Fibroblast of lung (primary cell): ENCODE measurements around the gene FLNB. TPM values are rescaled to one million over a fixed set of nuclear protein-coding genes. Genes with fewer than 3 reads are reported as not detected.

Experiments
- DNase-seq, 2 donors: peaks; one replicate each; pipeline versions ENCODE4 v3.0.0 to v3.0.0-alpha.2; 2010; ENCODE audit warnings: low read depth in 2 of 2
- H2AFZ ChIP-seq: 2 replicates; pipeline ENCODE4 v1.5.1; 2012; ENCODE audit warnings: low read length, control low read depth, inconsistent platforms
- H3K27ac ChIP-seq: 2 replicates; pipeline ENCODE4 v1.5.1; 2011; ENCODE audit warnings: low read length, control low read depth; ENCODE audit not compliant: insufficient read depth
- H3K27me3 ChIP-seq: 2 replicates; pipeline ENCODE4 v1.5.1; 2011; ENCODE audit warnings: mild to moderate bottlenecking, low read length; ENCODE audit not compliant: control insufficient read depth, insufficient read depth
- H3K36me3 ChIP-seq: 2 replicates; pipeline ENCODE4 v1.5.1; 2011; ENCODE audit warnings: low read length; ENCODE audit not compliant: control insufficient read depth, insufficient read depth
- H3K4me1 ChIP-seq: 2 replicates; pipeline ENCODE4 v1.5.1; 2011; ENCODE audit warnings: low read length; ENCODE audit not compliant: control insufficient read depth, insufficient read depth; ENCODE audit errors: extremely low read depth
- H3K4me2 ChIP-seq: 2 replicates; pipeline ENCODE4 v1.5.1; 2011; ENCODE audit warnings: low read length, control low read depth; ENCODE audit not compliant: insufficient read depth; ENCODE audit errors: extremely low read depth
- H3K4me3 ChIP-seq, 4 experiments: fragments of 200-600 bp in 1 of 4; sonication (generic) in 1 of 4; replicated peaks in 1 of 4; 2 replicates each; pipeline ENCODE4 v1.5.1; 2011 to 2016; ENCODE audit warnings: low read length in 4 of 4, low read depth in 3 of 4, mild to moderate bottlenecking in 3 of 4, control low read depth in 2 of 4, inconsistent platforms in 1 of 4, mixed read lengths in 1 of 4; ENCODE audit not compliant: insufficient read depth in 1 of 4; ENCODE audit errors: control extremely low read depth in 1 of 4
- H3K79me2 ChIP-seq: 2 replicates; pipeline ENCODE4 v1.5.1; 2012; ENCODE audit warnings: mild to moderate bottlenecking, low read length, inconsistent platforms; ENCODE audit not compliant: control insufficient read depth, insufficient read depth
- H3K9ac ChIP-seq: 2 replicates; pipeline ENCODE4 v1.5.1; 2011; ENCODE audit warnings: mild to moderate bottlenecking, low read length, control low read depth; ENCODE audit not compliant: insufficient read depth
- H3K9me3 ChIP-seq: 2 replicates; pipeline ENCODE4 v1.5.1; 2012; ENCODE audit warnings: low read depth, low read length; ENCODE audit not compliant: control insufficient read depth, insufficient read depth
- H4K20me1 ChIP-seq: 2 replicates; pipeline ENCODE4 v1.5.1; 2011; ENCODE audit warnings: low read length; ENCODE audit not compliant: control insufficient read depth, insufficient read depth; ENCODE audit errors: extremely low read depth
- EZH2 ChIP-seq: IDR thresholded peaks from 2 replicates; pipeline ENCODE4 v1.5.1; 2012; ENCODE audit warnings: low read length, control low read depth, mild to moderate bottlenecking; ENCODE audit errors: missing control alignments
- polyA plus RNA-seq, 2 donors: library from polyadenylated mRNA; depleted of rRNA in 1 of 2; stranded (reverse) in 1 of 2; unstranded in 1 of 2; fragments of >200 nt; gene quantifications; 2 replicates each; pipeline ENCODE4 v1.2.1, GENCODE V29; 2011 to 2012; ENCODE audit warnings: missing spikeins in 1 of 2
- total RNA-seq: library from RNA; depleted of rRNA; stranded (reverse); fragments of >200 nt; gene quantifications from 2 replicates; pipeline ENCODE4 v1.2.1, GENCODE V29; 2014
- TF ChIP-seq, protein P1 (sequence below), 2 donors: IDR thresholded peaks in 1 of 2; conservative IDR thresholded peaks in 1 of 2; 1 replicate in 1 of 2; 2 replicates in 1 of 2; pipeline ENCODE4 v1.5.1; 2011 to 2012; ENCODE audit warnings: low read length in 2 of 2, control low read depth in 1 of 2, inconsistent platforms in 1 of 2, low read depth in 1 of 2, mild to moderate bottlenecking in 1 of 2

The FLNB gene
- total and polyA plus RNA-seq, 2 donors (not counting 1 experiment from before 2014, with no cell fraction given), result 81.7 to 105 TPM

DNA sequence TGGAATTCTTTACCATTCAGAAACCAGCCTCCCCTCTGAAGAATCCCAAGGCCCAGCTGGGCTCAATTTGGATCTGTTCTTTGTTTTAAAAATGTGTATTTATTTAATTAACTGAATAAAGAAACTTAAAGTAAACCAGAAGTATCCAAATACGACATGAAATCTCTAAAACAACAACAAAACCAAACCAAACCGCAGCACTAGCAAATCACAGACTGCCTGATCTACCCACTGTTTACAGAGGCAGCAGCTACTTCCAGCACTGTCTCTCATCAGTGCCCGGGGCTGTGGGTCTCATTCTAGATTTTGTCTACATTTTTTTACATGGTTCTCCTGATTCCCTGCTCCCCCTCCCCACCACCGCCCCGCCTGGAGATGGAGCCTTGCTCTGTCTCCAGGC is 2.3 kb downstream of the FLNB start:
- peaks cover 69% of the 10 kb centered on the region for H3K79me2 ChIP-seq
- no peak overlapping the region for H2AFZ ChIP-seq
- H3K4me2 ChIP-seq, result peak overlapping the region; percentile 85
- H3K4me1 ChIP-seq, result peaks cover 18% of the 10 kb centered on the region
- no peak overlapping the region for H3K9ac ChIP-seq
- no peak for DNase-seq
- H3K27ac ChIP-seq, result peak overlapping the region; percentile 6
- no peaks in the 10 kb centered on the region for H3K9me3 ChIP-seq
- TF ChIP-seq EZH2, result no peak
- TF ChIP-seq, protein P1, sequence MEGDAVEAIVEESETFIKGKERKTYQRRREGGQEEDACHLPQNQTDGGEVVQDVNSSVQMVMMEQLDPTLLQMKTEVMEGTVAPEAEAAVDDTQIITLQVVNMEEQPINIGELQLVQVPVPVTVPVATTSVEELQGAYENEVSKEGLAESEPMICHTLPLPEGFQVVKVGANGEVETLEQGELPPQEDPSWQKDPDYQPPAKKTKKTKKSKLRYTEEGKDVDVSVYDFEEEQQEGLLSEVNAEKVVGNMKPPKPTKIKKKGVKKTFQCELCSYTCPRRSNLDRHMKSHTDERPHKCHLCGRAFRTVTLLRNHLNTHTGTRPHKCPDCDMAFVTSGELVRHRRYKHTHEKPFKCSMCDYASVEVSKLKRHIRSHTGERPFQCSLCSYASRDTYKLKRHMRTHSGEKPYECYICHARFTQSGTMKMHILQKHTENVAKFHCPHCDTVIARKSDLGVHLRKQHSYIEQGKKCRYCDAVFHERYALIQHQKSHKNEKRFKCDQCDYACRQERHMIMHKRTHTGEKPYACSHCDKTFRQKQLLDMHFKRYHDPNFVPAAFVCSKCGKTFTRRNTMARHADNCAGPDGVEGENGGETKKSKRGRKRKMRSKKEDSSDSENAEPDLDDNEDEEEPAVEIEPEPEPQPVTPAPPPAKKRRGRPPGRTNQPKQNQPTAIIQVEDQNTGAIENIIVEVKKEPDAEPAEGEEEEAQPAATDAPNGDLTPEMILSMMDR (conservative IDR thresholded peaks at IDR 0.05 in 1 of 2, IDR thresholded peaks at IDR 0.05 in 1 of 2; ENCODE audit: low read depth in 1 of 2, low read length in 2 of 2), result no peak
- peak overlapping the region; percentile 24 to 99 (median 92) for H3K4me3 ChIP-seq
- no peaks in the 10 kb centered on the region for H3K36me3 ChIP-seq
- H3K27me3 ChIP-seq, result no peaks in the 10 kb centered on the region
- H4K20me1 ChIP-seq, result no peaks in the 10 kb centered on the region

DNA sequence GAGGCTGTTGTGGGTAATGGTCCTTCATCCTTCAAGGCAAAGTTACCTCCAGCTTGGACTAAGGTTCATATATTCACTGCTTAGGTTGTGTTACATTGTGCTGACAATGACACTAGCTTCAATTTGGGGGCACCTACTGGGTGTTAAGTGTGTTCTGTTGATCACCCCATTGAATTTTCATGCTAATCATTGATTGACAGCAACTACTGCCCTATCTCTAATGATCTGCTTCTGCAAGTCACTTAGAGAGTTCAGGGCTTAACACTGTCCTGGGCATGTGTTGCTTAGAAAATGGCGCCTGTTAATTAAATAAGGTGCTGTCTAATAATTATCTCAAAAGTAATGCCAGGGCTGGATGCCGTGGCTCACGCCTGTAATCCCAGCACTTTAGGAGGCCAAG is 3.4 kb downstream of the FLNB start:
- Histone ChIP-seq H3K9me3 (no peaks in the 10 kb centered on the region), H3K79me2 (peaks cover 77% of the 10 kb centered on the region), H3K27ac (no peak overlapping the region), H3K4me3 (no peak overlapping the region), H2AFZ (no peak overlapping the region), H4K20me1 (no peaks in the 10 kb centered on the region), H3K4me1 (peaks cover 18% of the 10 kb centered on the region), H3K27me3 (no peaks in the 10 kb centered on the region), H3K36me3 (no peaks in the 10 kb centered on the region), H3K4me2 (peak overlapping the region; percentile 56), H3K9ac (no peak overlapping the region)
- DNase-seq, result no peak
- TF ChIP-seq EZH2, result no peak
- TF ChIP-seq, protein P1 (conservative IDR thresholded peaks at IDR 0.05 in 1 of 2, IDR thresholded peaks at IDR 0.05 in 1 of 2; ENCODE audit: low read depth in 1 of 2, low read length in 2 of 2), result no peak

DNA sequence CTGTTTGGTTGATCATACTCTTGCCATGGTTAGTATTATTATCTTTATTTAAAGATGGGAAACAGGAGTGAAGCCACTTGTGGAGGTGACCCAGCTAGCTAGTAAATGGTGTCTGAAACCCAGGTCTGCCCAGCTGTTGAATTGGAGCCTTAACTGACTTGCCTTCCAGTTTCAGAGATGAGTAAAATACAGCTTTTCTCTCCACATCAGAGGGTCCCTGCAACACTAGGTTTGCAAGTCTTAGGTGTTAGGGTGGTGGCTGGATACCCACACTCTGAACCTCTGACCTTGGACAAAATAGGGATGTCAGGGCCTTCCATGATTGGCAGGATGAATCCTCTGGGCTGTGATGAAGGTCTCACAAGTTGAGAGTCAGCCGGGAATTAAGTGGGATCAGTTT is 4.1 kb downstream of the FLNB start:
- TF ChIP-seq, protein P1 (conservative IDR thresholded peaks at IDR 0.05 in 1 of 2, IDR thresholded peaks at IDR 0.05 in 1 of 2; ENCODE audit: low read depth in 1 of 2, low read length in 2 of 2), result no peak
- no peak for TF ChIP-seq EZH2
- no peaks in the 10 kb centered on the region for H3K9me3 ChIP-seq
- no peak overlapping the region for H3K4me3 ChIP-seq
- DNase-seq, result no peak
- no peak overlapping the region for H3K27ac ChIP-seq
- no peak overlapping the region for H3K9ac ChIP-seq
- H3K79me2 ChIP-seq, result peaks cover 82% of the 10 kb centered on the region
- no peak overlapping the region for H3K4me2 ChIP-seq
- no peak overlapping the region for H2AFZ ChIP-seq
- H3K36me3 ChIP-seq, result no peaks in the 10 kb centered on the region
- peaks cover 18% of the 10 kb centered on the region for H3K4me1 ChIP-seq
- H4K20me1 ChIP-seq, result no peaks in the 10 kb centered on the region
- no peaks in the 10 kb centered on the region for H3K27me3 ChIP-seq
